GM23248 (cell line): Measurements from ENCODE around the gene ITLN1. TPM values are rescaled to one million over a fixed set of nuclear protein-coding genes. Genes with fewer than 3 reads are reported as not detected.
"Not testable (repeated sequence)": the region's sequence is repeated elsewhere in the genome, so short reads cannot be mapped to it uniquely, and the experiment has no call there.

ENCODE experiments used
- DNase-seq: peaks from one replicate; pipeline ENCODE4 v3.0.0-alpha.2; 2015
- H2AFZ ChIP-seq: fragments of 200-600 bp; sonication (generic); 2 replicates; pipeline ENCODE4 v1.6.1; 2016; ENCODE audit warnings: antibody characterized with exemption
- H3F3A ChIP-seq: fragments of 200-600 bp; sonication (generic); 2 replicates; pipeline ENCODE4 v1.6.1; 2016; ENCODE audit warnings: mild to moderate bottlenecking, antibody characterized with exemption, mixed run types; ENCODE audit not compliant: insufficient read depth
- H3K27ac ChIP-seq: fragments of 200-600 bp; sonication (generic); 2 replicates; pipeline ENCODE4 v1.5.1; 2016; ENCODE audit warnings: mild to moderate bottlenecking
- H3K27me3 ChIP-seq: fragments of 200-600 bp; sonication (generic); replicated peaks from 2 replicates; pipeline ENCODE4 v1.6.1; 2016; ENCODE audit warnings: mild to moderate bottlenecking; ENCODE audit not compliant: insufficient read depth
- H3K36me3 ChIP-seq: fragments of 200-600 bp; sonication (generic); 2 replicates; pipeline ENCODE4 v1.6.1; 2016; ENCODE audit warnings: low read depth, mild to moderate bottlenecking
- H3K4me1 ChIP-seq: fragments of 200-600 bp; sonication (generic); 2 replicates; pipeline ENCODE4 v1.6.1; 2016; ENCODE audit warnings: mild to moderate bottlenecking; ENCODE audit not compliant: insufficient read depth
- H3K4me2 ChIP-seq: fragments of 200-600 bp; sonication (generic); one replicate; pipeline ENCODE4 v1.6.1; 2016; ENCODE audit warnings: mild to moderate bottlenecking; ENCODE audit not compliant: unreplicated experiment
- H3K4me3 ChIP-seq: fragments of 200-600 bp; sonication (generic); 2 replicates; pipeline ENCODE4 v1.5.1; 2016; ENCODE audit warnings: mild to moderate bottlenecking
- H3K79me2 ChIP-seq: fragments of 200-600 bp; sonication (generic); 2 replicates; pipeline ENCODE4 v1.6.1; 2016; ENCODE audit warnings: mild to moderate bottlenecking; ENCODE audit not compliant: insufficient read depth
- H3K9ac ChIP-seq: fragments of 200-600 bp; sonication (generic); 2 replicates; pipeline ENCODE4 v1.6.1; 2016; ENCODE audit warnings: mild to moderate bottlenecking
- H3K9me2 ChIP-seq: fragments of 200-600 bp; sonication (generic); 2 replicates; pipeline ENCODE4 v1.6.1; 2016; ENCODE audit warnings: mixed run types, mild to moderate bottlenecking, moderate library complexity; ENCODE audit not compliant: insufficient read depth
- H3K9me3 ChIP-seq: fragments of 200-600 bp; sonication (generic); one replicate; pipeline ENCODE4 v1.6.1; 2017; ENCODE audit warnings: low read depth
- H4K20me1 ChIP-seq: fragments of 200-600 bp; sonication (generic); 2 replicates; pipeline ENCODE4 v1.6.0; 2016; ENCODE audit not compliant: insufficient read depth
- EZH2 ChIP-seq: fragments of 200-600 bp; sonication (generic); IDR thresholded peaks from 2 replicates; pipeline ENCODE4 v1.6.1; 2018; ENCODE audit warnings: antibody characterized with exemption, mild to moderate bottlenecking; ENCODE audit not compliant: insufficient read depth, poor library complexity, severe bottlenecking
- EZH2phosphoT487 ChIP-seq: fragments of 200-600 bp; sonication (generic); IDR thresholded peaks from 2 replicates; pipeline ENCODE4 v1.6.1; 2018; ENCODE audit warnings: antibody characterized with exemption, moderate library complexity, mild to moderate bottlenecking, low read depth; ENCODE audit not compliant: insufficient read depth
- WGBS, 2 experiments: methylation state at CpG; one replicate each; pipeline ENCODE4 v1.1.6; 2015 to 2017; ENCODE audit warnings: low lambda C conversion rate in 2 of 2, low coverage in 1 of 2; ENCODE audit errors: missing lambda C conversion rate in 2 of 2; 5-methylcytosine and 5-hydroxymethylcytosine counted together
- in situ Hi-C: fragments of 300-500 bp; cut with MboI; formaldehyde crosslinking; loops from 2 replicates; pipeline ENCODE4 v1.15.0; 2020
- polyA plus RNA-seq: library from polyadenylated mRNA; unstranded; fragments of >200 nt; fragmentation: Nextera tagmentation; extraction: Ambion mirVana; gene quantifications from 2 replicates; pipeline ENCODE4 v1.2.1, GENCODE V29; 2016
- total RNA-seq: library from RNA; depleted of rRNA; stranded (reverse); fragments of >200 nt; shearing (Covaris generic); gene quantifications from 2 replicates; pipeline ENCODE4 v1.2.3, GENCODE V29; 2014; rRNA removed

The ITLN1 gene
- total RNA-seq (not detected in 2 replicates), polyA plus RNA-seq (not detected in 2 replicates)

DNA sequence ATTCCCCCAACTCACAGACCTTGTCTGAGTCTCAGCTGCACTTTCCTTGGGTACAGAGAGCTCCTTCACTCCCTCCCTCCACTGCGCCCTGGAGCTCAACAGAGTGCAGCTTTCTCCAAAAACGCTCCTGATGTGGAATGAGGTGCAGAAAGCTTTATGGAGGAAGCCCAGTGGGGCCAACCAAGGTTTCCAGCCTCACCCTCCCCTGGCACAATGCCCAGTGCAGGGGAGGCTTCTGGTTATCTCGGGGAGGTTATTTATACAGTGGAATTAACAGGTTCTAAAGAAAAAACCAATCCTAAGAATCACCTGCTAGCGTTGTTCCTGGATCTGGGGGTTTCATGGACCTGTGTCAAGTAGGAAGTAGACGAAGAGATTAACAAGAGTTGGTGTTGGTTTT is at the start of gene ITLN1:
ITLN1 (minus strand) TSS at position 139 of the 400 bp plus-strand sequence. CDS start 303 bp downstream, outside the sequence.
- 5 to 8% methylated on average over 5 of the region's 5 CpGs for WGBS, 2 experiments
- H3K4me3 ChIP-seq: no peak within 1 kb of the TSS
- H3K9ac ChIP-seq: no peak within 1 kb of the TSS
- no peaks in the 10 kb centered on the region for H3K36me3 ChIP-seq
- no peaks in the 10 kb centered on the region for H3K79me2 ChIP-seq
- no peak for DNase-seq
- TF ChIP-seq EZH2 (no peak), EZH2phosphoT487 (no peak)
- no peaks in the 10 kb centered on the region for H3K9me3 ChIP-seq
- H3K9me2 ChIP-seq: no peaks in the 10 kb centered on the region
- H3K27ac ChIP-seq: no peak within 1 kb of the TSS
- in situ Hi-C loops: no loop called here
- no peaks in the 10 kb centered on the region for H3K27me3 ChIP-seq
- H3K4me1 ChIP-seq: no peaks in the 10 kb centered on the region
- no peak within 1 kb of the TSS for H2AFZ ChIP-seq
- no peak within 1 kb of the TSS for H3K4me2 ChIP-seq
- H4K20me1 ChIP-seq: no peaks in the 10 kb centered on the region
- no peaks in the 10 kb centered on the region for H3F3A ChIP-seq

DNA sequence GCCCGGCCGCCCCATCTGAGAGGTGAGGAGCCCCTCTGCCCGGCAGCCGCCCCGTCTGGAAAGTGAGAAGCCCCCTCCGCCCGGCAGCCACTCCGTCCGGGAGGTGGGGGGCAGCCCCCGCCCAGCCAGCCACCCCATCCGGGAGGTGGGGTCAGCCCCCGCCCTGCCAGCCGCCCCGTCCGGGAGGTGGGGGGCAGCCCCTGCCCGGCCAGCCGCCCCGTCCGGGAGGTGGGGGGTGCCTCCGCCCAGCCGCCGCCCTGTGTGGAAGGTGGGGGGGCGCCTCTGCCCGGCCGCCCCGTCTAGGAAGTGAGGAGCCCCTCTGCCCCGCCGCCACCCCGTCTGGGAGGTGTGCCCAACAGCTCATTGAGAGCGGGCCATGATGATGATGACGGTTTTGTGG is 48.3 kb upstream of the ITLN1 start:
- H3K4me1 ChIP-seq, H3K4me3 ChIP-seq, H3K9me3 ChIP-seq, H2AFZ ChIP-seq, H3K79me2 ChIP-seq, H3K4me2 ChIP-seq, H3K27me3 ChIP-seq, DNase-seq, in situ Hi-C loops, H3F3A ChIP-seq, H3K27ac ChIP-seq, H3K9ac ChIP-seq, H3K9me2 ChIP-seq, H3K36me3 ChIP-seq, H4K20me1 ChIP-seq: not testable (repeated sequence)
- 78 to 86% methylated on average over 1 to 20 of the region's 31 CpGs for WGBS, 2 experiments

DNA sequence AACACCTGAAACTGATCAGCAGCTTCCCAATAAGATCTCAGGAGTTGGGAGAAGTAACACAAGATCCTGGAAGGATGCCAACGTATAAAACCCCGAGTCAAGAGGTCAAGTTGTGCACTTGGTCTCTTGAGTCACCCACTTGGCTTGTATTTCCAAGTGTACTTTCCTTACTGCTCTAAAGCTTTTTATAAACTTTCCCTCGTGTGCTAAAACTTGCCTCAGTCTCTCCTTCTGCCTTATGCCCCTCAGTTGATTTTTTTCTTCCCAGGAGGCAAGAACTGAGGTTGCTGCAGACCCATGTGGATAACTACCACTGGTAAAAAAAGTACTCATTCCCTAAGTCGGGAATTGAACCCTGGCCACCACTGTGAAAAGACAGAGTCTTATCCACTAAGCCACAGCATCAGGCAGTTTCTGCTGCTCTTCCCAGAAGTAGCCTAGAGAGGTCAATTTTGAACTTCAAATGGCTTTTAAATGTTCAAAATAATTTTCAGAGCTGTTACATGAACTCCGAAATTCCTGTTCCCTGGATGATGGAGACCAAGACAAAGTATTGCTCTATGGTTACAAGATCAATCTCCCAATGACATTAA is 40.8 kb upstream of the ITLN1 start:
- in situ Hi-C loops: no loop called here
- no peaks in the 10 kb centered on the region for H4K20me1 ChIP-seq
- no peaks in the 10 kb centered on the region for H3K9me3 ChIP-seq
- TF ChIP-seq EZH2phosphoT487 (no peak), EZH2 (no peak)
- H3K4me2 ChIP-seq: no peak overlapping the region
- no peak overlapping the region for H2AFZ ChIP-seq
- no peak overlapping the region for H3K4me3 ChIP-seq
- H3K27ac ChIP-seq: no peak overlapping the region
- no peaks in the 10 kb centered on the region for H3K36me3 ChIP-seq
- no peaks in the 10 kb centered on the region for H3K4me1 ChIP-seq
- no peaks in the 10 kb centered on the region for H3K79me2 ChIP-seq
- no peaks in the 10 kb centered on the region; the same call in 1 of the 2 replicates for H3K27me3 ChIP-seq
- WGBS, 2 experiments: 5 to 9% methylated on average over 4 to 5 of the region's 5 CpGs
- H3K9me2 ChIP-seq: no peaks in the 10 kb centered on the region
- no peak for DNase-seq
- H3F3A ChIP-seq: no peaks in the 10 kb centered on the region
- no peak overlapping the region for H3K9ac ChIP-seq

- no peak overlapping the region for H3K4me3 ChIP-seq
- H2AFZ ChIP-seq: no peak overlapping the region
- no peaks in the 10 kb centered on the region for H4K20me1 ChIP-seq
- DNase-seq: no peak
- in situ Hi-C loops: no loop called here
- H3K4me2 ChIP-seq: no peak overlapping the region
- H3K27me3 ChIP-seq: no peaks in the 10 kb centered on the region; the same call in 1 of the 2 replicates
- no peak overlapping the region for H3K9ac ChIP-seq
- H3K79me2 ChIP-seq: no peaks in the 10 kb centered on the region
- WGBS, 2 experiments: 27 to 29% methylated on average over 7 of the region's 7 CpGs
- no peaks in the 10 kb centered on the region for H3K9me2 ChIP-seq
- H3K36me3 ChIP-seq: no peaks in the 10 kb centered on the region
- TF ChIP-seq EZH2phosphoT487 (no peak), EZH2 (no peak)
- no peaks in the 10 kb centered on the region for H3K9me3 ChIP-seq
- no peaks in the 10 kb centered on the region for H3K4me1 ChIP-seq
- H3F3A ChIP-seq: no peaks in the 10 kb centered on the region
- no peak overlapping the region for H3K27ac ChIP-seq
These were observed 40.0 kb upstream of the ITLN1 start for GRCh38 chr1:160924791-160925651.
